ENCODE measurements around the gene MSGN1.
A peak's percentile ranks its signal among the peaks of the same experiment; 100 is the strongest.

The MSGN1 gene

GRCh38 chr2:17816396-17817245 is at the start of gene MSGN1:
Gene MSGN1 (plus strand): TSS chr2:17816460. CDS start chr2:17816519, 59 bp downstream.
- no peak for DNase-seq
- no peak for ATAC-seq

- ATAC-seq (no peak), DNase-seq (no peak)
Measured at GRCh38 chr2:17768894-17769293, 47.4 kb upstream of the MSGN1 start.

- ATAC-seq (no peak), DNase-seq (no peak)
Measured at GRCh38 chr2:17771956-17772355, 44.3 kb upstream of the MSGN1 start.

GRCh38 chr2:17772532-17772931 is 43.7 kb upstream of the MSGN1 start:
- ATAC-seq (no peak), DNase-seq (no peak)

- no peak for ATAC-seq
- DNase-seq = no peak
Measured at GRCh38 chr2:17780546-17780945, 35.7 kb upstream of the MSGN1 start.

- DNase-seq (no peak), ATAC-seq (no peak)
Measured at GRCh38 chr2:17781482-17781881, 34.8 kb upstream of the MSGN1 start.

- DNase-seq (no peak), ATAC-seq (no peak)
Measured at GRCh38 chr2:17786727-17787126, 29.5 kb upstream of the MSGN1 start.

- ATAC-seq (no peak), DNase-seq (no peak)
Measured at GRCh38 chr2:17788773-17789172, 27.5 kb upstream of the MSGN1 start.

- DNase-seq (no peak), ATAC-seq (no peak)
Measured at GRCh38 chr2:17790536-17790935, 25.7 kb upstream of the MSGN1 start.

- no peak for ATAC-seq
- DNase-seq = no peak
Measured at GRCh38 chr2:17791121-17791816, 25.0 kb upstream of the MSGN1 start.

GRCh38 chr2:17791817-17792130 is 24.5 kb upstream of the MSGN1 start:
- no peak for ATAC-seq

GRCh38 chr2:17792515-17792914 is 23.7 kb upstream of the MSGN1 start:
- no peak for DNase-seq
- no peak for ATAC-seq

More at GRCh38 chr2:17791817-17792130, 24.5 kb upstream of the MSGN1 start:
- no peak for DNase-seq

- DNase-seq = no peak
- no peak for ATAC-seq
Measured at GRCh38 chr2:17793296-17793695, 23.0 kb upstream of the MSGN1 start.

- ATAC-seq (peak; percentile 32), DNase-seq (no peak)
Measured at GRCh38 chr2:17793803-17794354, 22.4 kb upstream of the MSGN1 start.

- ATAC-seq (no peak), DNase-seq (no peak)
Measured at GRCh38 chr2:17795309-17795708, 21.0 kb upstream of the MSGN1 start.

GRCh38 chr2:17798338-17798737 is 17.9 kb upstream of the MSGN1 start:
- DNase-seq = no peak

GRCh38 chr2:17799301-17800120 is 16.7 kb upstream of the MSGN1 start:
- ATAC-seq = no peak
- no peak for DNase-seq

More at GRCh38 chr2:17798338-17798737, 17.9 kb upstream of the MSGN1 start:
- no peak for ATAC-seq

- no peak for ATAC-seq
- DNase-seq = no peak
Measured at GRCh38 chr2:17800219-17800618, 16.0 kb upstream of the MSGN1 start.

- DNase-seq (no peak), ATAC-seq (no peak)
Measured at GRCh38 chr2:17800693-17801458, 15.4 kb upstream of the MSGN1 start.

- DNase-seq (no peak), ATAC-seq (no peak)
Measured at GRCh38 chr2:17803497-17803896, 12.8 kb upstream of the MSGN1 start.

GRCh38 chr2:17804358-17804757 is 11.9 kb upstream of the MSGN1 start:
- ATAC-seq = no peak
- no peak for DNase-seq

- ATAC-seq (no peak), DNase-seq (no peak)
Measured at GRCh38 chr2:17805166-17805565, 11.1 kb upstream of the MSGN1 start.
